ENCODE data around the gene S100P.

The S100P gene

DNA sequence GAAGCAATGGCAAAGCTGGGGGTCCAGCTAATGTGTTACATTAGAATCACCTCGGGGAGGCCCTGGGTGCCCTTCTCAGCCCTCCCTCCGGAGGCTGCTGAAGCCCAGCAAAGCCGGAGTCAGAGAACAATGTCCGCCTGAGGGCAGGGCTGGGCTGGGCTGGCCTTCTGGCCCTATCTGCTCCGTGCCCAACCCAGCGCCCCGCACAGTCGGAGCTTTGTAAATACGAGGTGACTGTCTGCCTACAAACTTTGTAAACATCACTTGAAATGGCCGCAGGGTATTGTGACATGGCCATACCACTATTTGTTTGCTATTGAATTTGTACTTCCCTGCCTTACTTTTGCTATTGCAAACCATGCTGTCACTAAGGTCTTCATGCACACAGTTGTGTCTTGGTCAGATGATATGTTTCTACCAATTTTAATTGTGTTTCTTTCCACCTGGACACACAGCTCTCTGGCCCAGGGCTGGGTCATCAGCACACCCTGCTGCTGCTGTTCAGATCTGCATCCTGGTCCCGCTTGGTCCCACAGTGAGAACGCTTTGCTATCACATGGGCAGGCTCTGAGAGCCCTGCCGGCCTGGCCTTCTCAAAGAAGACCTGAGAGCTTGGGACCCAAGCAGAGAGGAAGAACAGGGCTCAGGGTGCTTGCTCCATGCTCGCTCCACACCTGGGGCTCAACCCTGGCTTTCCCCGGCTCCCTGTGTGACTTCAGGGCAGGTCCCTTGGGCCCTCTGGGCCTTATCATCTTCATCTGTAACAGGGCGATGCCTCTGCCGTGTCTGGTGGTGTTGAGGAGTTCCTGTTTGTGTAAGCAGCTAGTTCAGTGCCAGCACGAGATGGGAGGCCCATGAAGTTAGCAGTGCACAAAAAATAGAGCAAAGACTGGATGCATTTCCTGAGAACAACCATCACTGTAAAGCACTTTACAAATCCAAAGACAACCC, 2.3 kb downstream of the S100P start:
- no peak for DNase-seq (ENCODE audit: low read depth in 4 of 4, low spot score in 1 of 4)

DNA sequence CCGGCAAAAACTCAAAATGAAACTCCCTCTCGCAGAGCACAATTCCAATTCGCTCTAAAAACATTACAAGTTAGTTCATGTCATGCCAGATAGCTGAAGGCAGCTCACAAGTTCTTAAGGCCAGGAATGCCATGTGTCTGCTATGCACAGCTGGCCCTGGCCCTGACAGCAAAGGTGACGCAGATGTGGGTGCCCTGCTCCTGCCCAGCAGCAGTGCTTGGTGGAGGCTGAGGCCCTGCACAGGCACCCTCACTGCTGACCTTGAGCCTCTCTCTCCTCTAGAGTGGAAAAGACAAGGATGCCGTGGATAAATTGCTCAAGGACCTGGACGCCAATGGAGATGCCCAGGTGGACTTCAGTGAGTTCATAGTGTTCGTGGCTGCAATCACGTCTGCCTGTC, 2.9 kb downstream of the S100P start:
- DNase-seq (ENCODE audit: low read depth in 4 of 4, low spot score in 1 of 4), result no peak

DNA sequence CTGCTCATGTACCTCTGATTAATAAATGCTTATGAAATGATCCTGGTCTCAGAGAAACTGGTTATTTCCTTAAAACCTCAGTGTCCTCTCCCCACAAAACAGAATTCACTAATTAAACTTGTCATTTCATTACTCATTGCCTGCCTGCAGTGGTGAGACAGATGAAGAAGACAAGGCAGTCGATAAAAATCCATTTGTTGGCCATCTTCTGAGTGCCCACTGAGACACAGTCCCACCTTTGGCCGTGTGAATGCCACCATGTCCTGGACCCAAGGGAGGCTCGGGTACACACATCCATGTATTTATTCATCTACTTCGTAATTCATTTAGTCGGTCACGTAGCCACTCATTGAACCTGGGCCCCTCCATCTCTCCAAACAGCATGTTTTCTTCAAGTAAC, 3.5 kb downstream of the S100P start:
- DNase-seq (ENCODE audit: low read depth in 4 of 4, low spot score in 1 of 4), result no peak

- DNase-seq (ENCODE audit: low read depth in 4 of 4, low spot score in 1 of 4), result no peak
Measured at GRCh38 chr4:6699388-6699787, 5.7 kb downstream of the S100P start.

DNA sequence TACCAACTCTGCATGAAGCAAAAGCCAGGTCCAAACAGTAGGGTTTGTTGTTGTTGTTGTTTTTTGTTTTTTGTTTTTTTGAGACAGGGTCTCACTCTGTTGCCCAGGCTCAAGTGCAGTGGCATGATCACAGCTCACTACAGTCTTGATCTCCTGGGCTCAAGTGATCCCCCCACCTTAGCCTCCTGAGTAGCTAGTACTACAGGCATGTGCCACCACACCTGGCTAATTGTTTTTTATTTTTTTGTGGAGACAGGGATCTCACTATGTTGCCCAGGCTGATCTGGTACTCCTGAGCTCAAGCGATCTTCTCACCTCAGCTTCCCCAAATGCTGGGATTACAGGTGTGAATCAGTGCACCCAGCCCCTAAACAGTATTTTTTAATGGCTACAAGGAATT, 6.2 kb downstream of the S100P start:
- no peak for DNase-seq (ENCODE audit: low read depth in 4 of 4, low spot score in 1 of 4)

DNA sequence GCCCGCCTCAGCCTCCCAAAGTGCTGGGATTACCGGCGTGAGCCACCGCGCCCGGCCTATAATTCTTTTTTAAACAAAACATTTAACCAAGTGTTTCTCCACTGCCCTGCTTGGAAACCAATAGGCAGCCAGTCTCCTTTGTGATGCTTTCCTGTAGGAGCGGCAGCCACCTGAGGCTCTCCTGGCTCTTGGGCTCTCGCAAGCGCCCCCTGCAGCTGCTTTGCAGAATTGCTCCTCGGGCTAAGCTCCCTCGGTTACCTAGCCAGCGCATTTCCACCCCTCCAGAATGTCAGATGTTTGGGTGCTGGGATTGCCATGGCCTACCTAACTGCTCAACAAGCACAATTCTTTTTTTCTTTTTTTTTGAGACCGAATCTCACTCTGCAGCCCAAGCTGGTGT, 7.7 kb downstream of the S100P start:
- DNase-seq (ENCODE audit: low read depth in 4 of 4, low spot score in 1 of 4), result no peak

DNA sequence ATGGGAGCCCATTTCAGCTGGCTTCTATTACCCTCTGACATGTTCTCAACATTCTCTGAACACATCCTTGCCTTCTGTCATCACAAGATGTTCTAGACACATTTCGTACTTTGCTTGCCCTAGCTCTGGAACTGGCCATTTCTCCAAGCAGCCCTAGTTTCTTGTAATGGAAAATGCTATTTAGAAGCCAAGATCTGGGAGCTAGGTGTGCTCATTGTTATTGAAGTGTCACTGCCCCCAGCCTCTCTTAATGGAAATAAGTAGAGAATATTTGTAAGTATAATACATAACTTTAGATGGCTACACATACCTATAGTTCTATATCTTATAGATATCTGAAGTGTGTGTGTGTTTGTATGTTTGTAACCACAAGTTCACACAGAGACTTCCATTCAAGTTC, 9.1 kb downstream of the S100P start:
- no peak for DNase-seq (ENCODE audit: low read depth in 4 of 4, low spot score in 1 of 4)

GRCh38 chr4:6703786-6704185, 10.1 kb downstream of the S100P start:
- DNase-seq (ENCODE audit: low read depth in 4 of 4, low spot score in 1 of 4), result no peak

GRCh38 chr4:6705646-6706045, 12.0 kb downstream of the S100P start:
- DNase-seq (ENCODE audit: low read depth in 4 of 4, low spot score in 1 of 4), result no peak

GRCh38 chr4:6706173-6706572, 12.5 kb downstream of the S100P start:
- no peak for DNase-seq (ENCODE audit: low read depth in 4 of 4, low spot score in 1 of 4)

DNA sequence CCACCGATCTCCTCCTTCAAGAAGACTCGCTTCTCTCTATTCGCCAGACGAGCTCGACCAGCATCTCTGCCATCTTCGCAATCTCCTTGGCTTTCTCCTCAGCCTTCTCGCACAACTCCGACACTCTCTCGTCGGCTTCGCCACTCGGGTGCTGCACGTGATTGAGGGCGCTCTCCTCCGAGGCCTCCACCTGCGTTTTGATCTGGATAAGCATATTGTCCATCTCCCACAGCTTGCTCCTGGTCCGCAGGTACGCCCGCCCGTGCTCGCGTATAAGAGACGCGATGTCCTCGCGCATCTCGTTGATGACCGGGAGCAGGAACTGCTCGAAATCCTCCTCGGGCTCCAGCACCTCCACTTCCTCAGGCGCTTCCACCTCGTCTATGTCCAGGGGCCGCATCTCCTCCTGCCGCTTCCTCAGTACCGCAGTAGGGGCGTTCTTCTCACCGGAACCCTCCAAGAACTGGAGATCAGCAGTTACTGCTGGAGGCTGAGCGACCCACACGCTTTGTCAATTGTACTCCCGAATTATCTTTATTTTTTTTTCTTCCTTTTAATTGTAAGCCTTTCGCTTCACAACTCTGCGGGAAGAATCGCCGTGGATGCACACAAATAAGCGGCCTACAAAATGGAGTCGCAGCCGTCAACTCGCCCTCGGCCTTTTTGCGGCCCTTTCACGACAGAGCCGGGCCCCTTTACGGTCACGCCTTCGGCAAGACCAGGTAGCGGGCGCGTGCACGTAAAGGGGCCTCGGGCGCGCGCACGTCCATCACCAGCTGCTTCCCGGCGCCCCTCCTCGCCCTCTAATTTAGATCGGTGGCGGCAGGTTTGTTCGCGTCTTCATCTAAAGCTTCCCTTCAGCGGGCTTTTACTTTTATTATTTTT, 15.8 kb downstream of the S100P start, which contains the start of gene MRFAP1L1:
Gene MRFAP1L1, minus strand, starts transcription at position 636 of the 885 bp plus-strand sequence. Its CDS starts 236 bp downstream, at position 400.
- DNase-seq (ENCODE audit: low read depth in 4 of 4, low spot score in 1 of 4), result peak; percentile 85 to 96 (median 92)

DNA sequence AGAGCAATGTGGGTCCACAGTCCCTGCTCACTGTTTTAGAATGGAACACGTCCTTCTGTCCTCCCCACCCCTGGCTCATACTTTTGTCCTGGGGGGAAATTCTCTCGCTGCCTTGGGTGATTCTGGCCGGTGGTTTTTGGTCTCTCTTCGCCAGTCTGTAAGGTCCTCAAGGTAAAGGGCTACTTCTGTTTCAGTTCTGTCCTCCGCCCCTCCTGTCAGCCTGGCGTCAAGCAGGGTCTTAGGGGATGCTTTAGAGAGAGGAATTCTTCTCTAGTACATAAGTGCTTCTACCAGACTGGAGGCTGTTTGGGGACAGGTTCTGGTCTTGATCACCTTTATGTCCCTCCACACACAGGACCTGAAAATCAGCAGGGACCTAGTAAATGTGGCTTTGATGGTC, 16.6 kb downstream of the S100P start:
- no peak for DNase-seq (ENCODE audit: low read depth in 4 of 4, low spot score in 1 of 4)

DNA sequence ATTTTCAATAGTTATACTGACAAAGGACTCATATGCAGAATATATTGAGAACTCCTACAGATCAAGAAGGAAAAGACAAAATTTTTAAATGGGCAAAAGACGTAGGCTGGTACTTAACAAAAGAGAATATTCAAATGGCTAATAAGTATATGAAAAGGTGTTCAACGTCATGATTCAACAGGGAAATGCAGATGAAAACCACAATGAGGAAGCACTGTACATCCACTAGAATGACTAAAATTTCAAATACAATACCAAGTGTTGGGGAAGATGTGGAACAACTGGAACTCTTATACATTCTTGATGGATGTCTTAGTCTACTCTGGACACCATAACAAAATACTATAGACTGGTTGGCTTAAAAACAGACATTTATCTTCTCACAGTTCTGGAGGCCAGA, 17.3 kb downstream of the S100P start:
- no peak for DNase-seq (ENCODE audit: low read depth in 4 of 4, low spot score in 1 of 4)

DNA sequence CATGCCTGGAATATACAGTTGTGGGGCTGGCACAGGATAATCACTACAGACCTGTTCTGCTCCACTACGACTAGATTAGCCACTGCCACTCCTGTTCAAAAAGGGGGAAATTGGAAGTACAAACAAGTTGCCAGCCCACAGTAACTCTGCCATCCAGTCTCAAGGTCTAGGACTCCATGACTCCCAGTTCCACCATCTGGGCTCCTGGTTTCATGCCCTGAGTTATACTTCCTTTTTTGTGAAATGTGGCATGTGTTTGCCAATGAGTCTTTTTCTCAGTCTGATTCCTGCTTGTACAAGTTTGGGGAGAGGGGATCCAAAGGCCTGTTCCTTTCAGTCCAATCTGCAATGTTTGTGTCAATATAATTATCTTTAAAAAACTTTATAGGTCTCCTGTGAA, 21.3 kb downstream of the S100P start:
- DNase-seq (ENCODE audit: low read depth in 4 of 4, low spot score in 1 of 4), result no peak

DNA sequence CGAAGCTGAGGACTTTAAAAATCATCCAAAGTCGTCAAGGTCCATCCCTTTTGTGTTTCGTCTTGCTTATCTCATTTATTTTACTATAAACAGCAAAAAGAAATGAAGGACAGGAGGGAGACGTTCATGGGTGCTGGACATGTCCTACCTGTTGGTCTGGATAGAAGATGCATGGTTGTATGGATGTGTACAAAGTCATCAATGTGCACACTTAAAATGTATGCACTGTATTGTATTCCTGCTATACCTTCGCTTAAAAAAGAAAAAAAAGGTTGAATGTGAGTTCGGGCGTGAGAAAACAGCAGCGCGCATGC, 22.0 kb downstream of the S100P start:
- DNase-seq (ENCODE audit: low read depth in 4 of 4, low spot score in 1 of 4), result no peak

DNA sequence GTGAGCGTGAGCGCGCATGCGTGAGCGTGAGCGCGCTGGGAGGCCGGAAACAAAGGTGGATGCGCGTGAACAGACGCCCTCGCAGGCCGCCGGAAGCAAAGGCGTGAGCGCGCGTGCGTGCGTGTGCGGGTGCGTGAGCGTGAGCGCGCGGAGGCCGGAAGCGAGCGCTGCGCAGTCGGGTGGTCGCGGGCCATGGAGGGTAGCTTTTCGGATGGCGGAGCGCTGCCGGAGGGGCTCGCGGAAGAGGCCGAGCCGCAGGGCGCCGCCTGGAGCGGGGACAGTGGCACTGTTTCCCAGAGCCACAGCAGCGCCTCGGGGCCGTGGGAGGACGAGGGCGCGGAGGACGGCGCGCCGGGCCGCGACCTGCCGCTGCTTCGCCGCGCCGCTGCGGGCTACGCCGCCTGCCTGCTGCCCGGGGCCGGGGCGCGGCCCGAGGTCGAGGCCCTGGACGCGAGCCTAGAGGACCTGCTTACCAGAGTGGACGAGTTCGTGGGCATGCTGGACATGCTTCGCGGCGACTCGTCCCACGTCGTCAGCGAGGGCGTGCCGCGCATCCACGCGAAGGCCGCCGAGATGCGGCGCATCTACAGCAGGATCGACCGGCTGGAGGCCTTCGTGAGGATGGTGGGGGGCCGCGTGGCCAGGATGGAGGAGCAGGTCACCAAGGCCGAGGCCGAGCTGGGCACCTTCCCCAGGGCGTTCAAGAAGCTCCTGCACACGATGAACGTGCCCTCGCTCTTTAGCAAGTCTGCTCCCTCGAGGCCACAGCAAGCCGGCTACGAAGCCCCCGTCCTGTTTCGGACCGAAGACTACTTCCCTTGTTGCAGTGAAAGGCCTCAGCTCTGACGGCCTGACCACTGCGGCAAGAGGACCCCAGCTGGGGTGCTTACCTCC, 22.6 kb downstream of the S100P start, which contains the start of gene BLOC1S4:
Gene BLOC1S4, plus strand, starts transcription at position 157 of the 894 bp plus-strand sequence. Its CDS starts 36 bp downstream, at position 193.
- peak; percentile 59 to 82 (median 67) for DNase-seq (ENCODE audit: low read depth in 4 of 4, low spot score in 1 of 4)

GRCh38 chr4:6716958-6717655, 23.4 kb downstream of the S100P start:
- no peak for DNase-seq (ENCODE audit: low read depth in 4 of 4, low spot score in 1 of 4)

GRCh38 chr4:6718932-6719610, 25.4 kb downstream of the S100P start:
- DNase-seq (ENCODE audit: low read depth in 4 of 4, low spot score in 1 of 4), result no peak

DNA sequence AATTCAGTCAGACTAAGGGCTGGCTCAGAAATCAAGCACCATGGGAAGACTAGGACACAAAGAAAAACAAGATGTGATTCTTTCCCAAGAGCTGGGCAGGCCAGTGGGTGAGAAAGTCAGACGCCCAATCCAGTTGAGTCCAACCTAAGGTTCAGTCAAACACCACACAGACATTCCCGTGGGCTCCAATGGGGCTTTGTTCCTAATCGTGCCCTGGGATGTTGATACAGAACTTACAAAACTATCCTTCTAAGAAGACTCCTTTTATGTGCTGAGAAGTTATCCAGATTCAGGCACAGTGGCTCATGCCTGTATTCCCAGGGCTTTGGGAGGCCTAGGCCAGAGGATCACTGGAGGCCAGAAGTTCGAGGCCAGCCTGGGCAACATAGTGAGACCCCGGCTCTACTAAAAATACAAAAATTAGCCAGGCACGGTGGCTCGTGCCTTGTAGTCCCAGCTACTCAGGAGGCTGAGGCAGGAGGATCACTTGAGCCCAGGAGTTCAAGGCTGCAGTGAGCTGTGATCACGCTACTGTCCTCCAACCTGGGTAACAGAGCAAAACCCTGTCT, 26.0 kb downstream of the S100P start:
- DNase-seq (ENCODE audit: low read depth in 4 of 4, low spot score in 1 of 4), result no peak

All from stimulated activated CD4-positive, alpha-beta T cell treated with anti-CD3 and anti-CD28 coated beads, Interleukin-1b, Interleukin-23, amount 100 ng/mL, for 24 hours (primary cell).